ENCODE measurements around the gene VIT.

The VIT gene
- 0 to 1.1 (median 0.28) reads per million in 4 experiments for total RNA-seq

- no peak for DNase-seq
Observed at GRCh38 chr2:36696533-36696932, at the start of gene VIT. Gene VIT (plus strand): TSS chr2:36696707. CDS start chr2:36716371, 19,664 bp downstream.

GRCh38 chr2:36650031-36650829, 46.3 kb upstream of the VIT start:
- no peak for DNase-seq

GRCh38 chr2:36653155-36653554, 43.4 kb upstream of the VIT start:
- no peak for DNase-seq

GRCh38 chr2:36653967-36654694, 42.4 kb upstream of the VIT start:
- no peak for DNase-seq

- no peak for DNase-seq
Observed at GRCh38 chr2:36655453-36655852, 41.1 kb upstream of the VIT start.

GRCh38 chr2:36657703-36658102, 38.8 kb upstream of the VIT start:
- DNase-seq: no peak

GRCh38 chr2:36658277-36658748, 38.2 kb upstream of the VIT start:
- DNase-seq: no peak

- no peak for DNase-seq
Observed at GRCh38 chr2:36659218-36659617, 37.3 kb upstream of the VIT start.

GRCh38 chr2:36659872-36660312, 36.6 kb upstream of the VIT start:
- DNase-seq: no peak

- no peak for DNase-seq
Observed at GRCh38 chr2:36662638-36663037, 33.9 kb upstream of the VIT start.

GRCh38 chr2:36663295-36663694, 33.2 kb upstream of the VIT start:
- DNase-seq: no peak

GRCh38 chr2:36663851-36664695, 32.4 kb upstream of the VIT start:
- DNase-seq: no peak

- no peak for DNase-seq
Observed at GRCh38 chr2:36664696-36665076, 31.8 kb upstream of the VIT start.

- no peak for DNase-seq
Observed at GRCh38 chr2:36667931-36668330, 28.6 kb upstream of the VIT start.

GRCh38 chr2:36670881-36671595, 25.5 kb upstream of the VIT start:
- DNase-seq: no peak

- DNase-seq: no peak
Observed at GRCh38 chr2:36671731-36672130, 24.8 kb upstream of the VIT start.

- DNase-seq: no peak
Observed at GRCh38 chr2:36672199-36672598, 24.3 kb upstream of the VIT start.

GRCh38 chr2:36675579-36676282, 20.8 kb upstream of the VIT start:
- no peak for DNase-seq

GRCh38 chr2:36676364-36676763, 20.1 kb upstream of the VIT start:
- no peak for DNase-seq

GRCh38 chr2:36677386-36677785, 19.1 kb upstream of the VIT start:
- DNase-seq: no peak

- no peak for DNase-seq
Observed at GRCh38 chr2:36677996-36678605, 18.4 kb upstream of the VIT start.
